ENCODE data around the gene UGT3A2.

GRCh38 chr5:36031223-36031622 is 35.5 kb downstream of the UGT3A2 start:
- TF ChIP-seq CTCF (conservative IDR thresholded peaks at IDR 0.05) (no peak), EZH2 (IDR thresholded peaks at IDR 0.05; ENCODE audit: low read depth) (no peak)
